Stimulated activated CD8-positive, alpha-beta memory T cell treated with anti-CD3 and anti-CD28 coated beads, Interleukin-15, amount 100 ng/mL, for 1 hour (primary cell): ENCODE data around the gene IARS2.
"Not testable (repeated sequence)": the region's sequence is repeated elsewhere in the genome, so short reads cannot be mapped to it uniquely, and the experiment has no call there.

Source experiments
- DNase-seq: peaks from one replicate; pipeline ENCODE4 v3.0.0-alpha.2; 2020; ENCODE audit warnings: low read depth

IARS2 gene

DNA sequence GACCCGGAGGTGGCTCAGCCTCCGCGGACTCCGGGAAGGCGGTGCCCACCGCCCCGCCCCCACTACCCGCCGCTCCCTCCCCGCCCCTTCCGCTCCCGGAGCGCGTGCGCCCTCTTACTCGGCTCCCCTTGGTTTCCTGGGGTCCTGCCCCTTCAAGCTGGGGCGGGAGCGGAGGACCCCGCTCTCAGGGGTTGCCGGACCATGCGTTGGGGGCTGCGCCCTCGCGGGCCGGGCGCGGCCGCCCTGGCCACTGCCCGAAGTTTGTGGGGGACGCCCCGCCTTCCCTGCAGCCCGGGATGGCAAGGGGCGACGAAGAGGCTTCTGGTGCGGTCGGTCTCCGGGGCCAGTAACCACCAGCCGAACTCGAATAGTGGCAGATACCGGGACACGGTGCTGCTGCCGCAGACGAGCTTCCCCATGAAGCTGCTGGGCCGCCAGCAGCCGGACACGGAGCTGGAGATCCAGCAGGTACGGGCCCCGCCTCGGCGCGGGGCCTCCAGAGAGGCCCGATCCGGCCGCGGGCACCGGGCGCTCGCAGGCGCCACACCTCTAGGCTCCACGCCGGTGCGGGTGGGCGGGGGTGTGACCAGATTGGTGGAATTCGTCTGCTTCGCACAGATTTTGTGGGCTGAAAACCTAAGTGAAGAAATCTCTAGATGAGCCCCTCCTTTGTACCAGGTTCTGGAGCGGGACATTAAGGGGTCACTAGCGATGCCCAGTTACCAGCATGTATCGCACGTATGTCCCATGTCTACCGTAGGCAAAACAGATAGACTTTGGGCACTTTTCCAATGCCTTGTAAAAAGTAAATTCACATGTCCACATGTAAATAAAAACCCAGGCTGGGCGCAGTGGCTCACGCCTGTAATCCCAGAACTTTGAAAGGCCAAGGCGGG, at the start of gene IARS2:
TSS of gene IARS2 (plus strand) at position 117 of the 896 bp plus-strand sequence. CDS start at position 202, 85 bp downstream.
- DNase-seq = peak; percentile 83

DNA sequence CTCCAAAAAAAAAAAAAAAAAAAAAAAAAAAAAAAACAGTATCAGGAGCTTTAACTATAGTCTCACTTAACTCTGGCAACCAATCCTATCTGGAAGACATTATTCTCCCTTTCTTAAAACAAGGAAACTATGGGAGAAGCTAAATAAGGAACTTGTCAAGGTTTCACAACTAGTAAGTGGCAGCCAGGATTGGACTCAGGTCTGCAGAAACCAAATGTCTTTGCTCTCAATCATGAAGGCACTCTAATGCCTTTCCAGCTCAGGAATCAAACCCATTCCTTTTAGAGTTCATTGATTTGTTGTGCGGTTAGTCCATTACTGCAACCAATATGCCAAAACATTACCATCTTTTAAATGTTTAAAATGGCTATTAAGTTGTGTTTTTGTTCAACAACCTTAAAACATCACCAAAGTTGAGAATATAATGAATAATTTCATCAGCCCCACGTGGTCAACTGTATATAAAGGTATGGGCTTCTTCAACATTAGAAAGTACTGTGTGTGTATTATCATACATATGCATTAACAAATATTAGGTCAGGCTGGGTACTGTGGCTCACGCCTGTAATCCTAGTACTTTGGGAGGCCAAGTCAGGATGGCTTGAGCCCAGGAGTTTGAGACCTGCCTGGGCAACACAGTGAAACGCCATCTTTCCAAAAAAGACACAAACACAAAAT, 49.1 kb upstream of the IARS2 start:
- DNase-seq = no peak

DNA sequence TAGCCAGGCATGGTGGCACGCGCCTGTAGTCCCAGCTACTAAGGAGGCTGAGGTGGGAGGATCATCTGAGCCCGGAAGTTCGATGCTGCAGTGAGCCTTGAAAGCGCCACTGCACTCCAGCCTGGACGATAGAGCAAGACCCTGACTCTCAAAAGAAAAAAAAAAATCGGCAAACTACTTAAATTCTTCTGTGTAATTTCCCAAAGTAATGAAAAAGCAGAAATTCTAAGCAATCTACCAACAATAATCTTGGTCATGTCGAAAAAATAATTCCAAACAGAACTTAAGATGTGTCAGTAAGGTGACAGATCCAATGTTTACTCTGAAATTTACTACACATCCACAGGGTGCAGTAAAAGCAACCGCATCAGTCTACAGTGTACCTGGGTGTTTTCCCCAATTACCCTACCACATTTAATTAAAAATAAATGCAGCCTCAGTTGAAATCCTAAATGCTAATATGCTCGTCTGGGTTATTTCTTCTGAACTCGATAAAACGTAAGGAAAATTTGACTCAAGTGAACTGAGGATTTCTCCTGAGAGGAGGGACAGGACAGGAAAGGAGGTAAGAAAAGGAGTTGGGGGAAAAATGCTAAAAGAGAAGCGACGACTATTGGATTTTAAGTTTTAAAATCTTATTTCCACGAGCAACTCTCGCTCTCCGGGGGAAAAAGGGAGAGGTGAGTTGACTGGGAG, 48.4 kb upstream of the IARS2 start:
- DNase-seq = no peak

DNA sequence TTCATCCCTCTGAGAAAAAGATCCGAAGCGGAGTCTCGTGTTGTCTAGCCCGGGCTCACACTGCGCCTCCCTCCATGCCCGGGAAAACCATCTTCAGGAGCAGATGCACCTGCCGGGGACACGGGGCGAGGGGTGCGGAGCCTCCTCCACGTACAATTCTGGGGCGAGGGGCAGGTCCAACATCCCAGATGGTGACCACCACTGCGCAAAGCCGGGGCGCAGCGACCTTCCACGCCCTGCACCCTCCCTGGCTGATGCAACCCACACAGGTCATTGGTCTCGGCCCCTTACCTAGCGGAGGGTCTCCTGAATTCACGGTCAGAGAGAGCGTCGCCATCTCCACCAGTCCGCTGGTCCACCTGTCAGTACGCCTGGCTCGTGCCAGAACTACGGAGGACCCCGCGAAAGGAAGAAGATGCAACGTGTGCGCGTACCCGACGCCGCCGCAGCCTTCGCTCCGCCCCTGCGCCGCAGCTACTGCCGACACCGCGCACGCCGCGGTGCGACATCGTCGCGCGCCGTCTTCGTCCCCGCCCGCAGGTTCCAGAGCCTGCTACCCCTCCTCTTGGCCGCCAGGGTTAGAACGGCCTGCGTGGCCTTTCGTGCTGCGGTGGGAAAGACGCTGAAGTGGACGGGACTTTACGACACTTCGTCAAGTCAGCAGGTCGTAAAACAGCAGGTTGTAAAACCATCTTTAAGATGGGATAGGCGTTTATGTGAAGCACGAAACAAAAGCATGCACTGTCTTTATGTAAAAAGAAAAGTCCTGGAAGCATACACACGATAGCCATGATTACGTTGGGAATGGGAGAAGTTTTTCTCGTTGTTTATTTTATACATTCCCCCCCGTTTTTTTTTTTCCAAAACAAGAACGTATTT, 47.6 kb upstream of the IARS2 start, which contains the start of gene EPRS1:
TSS of gene EPRS1 (minus strand) at position 454 of the 879 bp plus-strand sequence. CDS start at position 337, 117 bp downstream.
- peak; percentile 81 for DNase-seq

GRCh38 chr1:220056374-220056773, 37.6 kb upstream of the IARS2 start:
- DNase-seq = no peak

- DNase-seq = no peak
These were observed 33.1 kb upstream of the IARS2 start for GRCh38 chr1:220060876-220061275.

DNA sequence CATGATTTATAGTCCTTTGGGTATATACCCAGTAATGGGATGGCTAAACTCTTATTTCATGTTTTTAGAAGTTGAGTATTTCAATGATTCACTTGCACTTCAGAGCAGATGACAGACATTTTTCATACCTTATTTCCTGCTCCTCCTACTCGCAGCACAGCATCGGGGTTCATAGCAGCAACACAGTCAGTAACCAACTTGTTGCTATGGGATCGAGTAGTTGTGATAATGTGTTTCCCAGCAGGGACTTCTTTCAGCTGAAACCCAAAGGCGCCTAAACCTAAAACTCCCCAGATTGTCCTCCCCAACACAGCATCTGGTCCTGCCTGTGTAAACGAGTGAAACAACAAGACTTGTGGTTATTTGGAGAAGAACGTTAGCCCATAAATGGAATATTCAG, 31.3 kb upstream of the IARS2 start:
- no peak for DNase-seq

- no peak for DNase-seq
These were observed 26.4 kb upstream of the IARS2 start for GRCh38 chr1:220067269-220068204.

GRCh38 chr1:220076861-220077762, 16.8 kb upstream of the IARS2 start:
- no peak for DNase-seq

- no peak for DNase-seq
These were observed 16.0 kb upstream of the IARS2 start for GRCh38 chr1:220077887-220078286.

DNA sequence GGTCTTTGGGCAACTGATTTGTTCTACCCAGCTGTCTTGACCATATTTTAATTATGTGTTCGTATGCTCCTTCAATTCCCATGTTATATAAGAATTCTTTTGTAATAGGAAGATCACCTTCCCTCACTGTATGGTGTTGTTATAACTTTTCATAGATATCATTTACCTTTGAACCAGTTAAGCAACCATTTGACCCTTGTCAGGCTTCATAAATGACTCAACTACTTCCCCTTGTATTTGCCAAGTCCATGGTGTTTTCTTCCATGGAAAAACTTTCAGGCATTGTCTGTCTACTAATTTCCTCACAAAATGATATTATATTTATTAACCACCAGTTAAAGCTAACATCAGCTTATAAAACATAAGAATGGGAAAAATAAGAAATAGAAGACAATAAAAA, 9.5 kb upstream of the IARS2 start:
- no peak for DNase-seq

GRCh38 chr1:220086261-220086686, 7.7 kb upstream of the IARS2 start:
- DNase-seq = not testable (repeated sequence)

DNA sequence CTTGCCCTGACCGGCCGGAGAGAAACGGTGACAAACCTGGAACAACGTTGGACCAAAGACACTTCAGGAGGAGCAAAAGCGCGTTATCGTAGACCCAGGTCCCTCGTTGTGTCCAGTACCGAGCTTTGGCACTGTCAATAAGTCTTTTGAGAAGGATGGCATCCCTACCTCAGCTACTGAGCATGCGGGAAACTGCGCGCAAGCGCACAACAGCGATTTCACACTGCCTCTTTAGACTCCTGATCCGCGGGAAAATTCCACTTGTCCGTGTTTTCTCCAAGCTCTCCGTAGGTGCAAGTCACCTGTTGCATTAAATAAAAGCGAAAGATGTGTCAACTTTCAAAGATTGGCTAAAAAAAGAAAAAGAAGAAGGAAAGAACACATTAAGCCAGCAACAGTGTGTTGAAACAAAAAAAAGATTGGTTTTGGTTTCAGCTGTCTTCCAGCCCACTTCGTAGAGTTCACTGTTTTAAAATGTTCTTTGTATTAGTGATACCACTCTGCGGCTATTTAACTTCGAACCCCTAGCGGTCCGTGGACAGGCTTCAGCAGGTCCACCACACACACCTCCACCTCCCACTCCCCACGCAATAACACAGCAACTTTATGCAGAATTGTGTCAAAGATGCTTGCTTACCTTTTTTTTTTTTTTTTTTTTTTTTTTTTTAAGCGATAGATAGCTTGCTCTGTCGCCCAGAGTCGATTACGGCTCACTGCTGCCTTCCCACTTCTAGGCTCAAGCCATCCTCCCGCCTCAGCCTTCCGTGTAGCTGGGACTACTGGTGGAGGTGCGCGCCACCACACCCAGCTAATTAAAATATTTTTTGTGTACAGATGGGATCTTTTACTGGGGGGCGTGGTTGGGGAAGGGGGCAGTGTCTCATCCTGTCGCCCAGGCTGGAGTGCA, 4.0 kb upstream of the IARS2 start, which contains the start of gene BPNT1:
TSS of gene BPNT1 (minus strand) at position 139 of the 907 bp plus-strand sequence. CDS start 9,942 bp downstream, outside the sequence.
- DNase-seq = peak; percentile 100

GRCh38 chr1:220092694-220093093, 1.2 kb upstream of the IARS2 start:
- DNase-seq = no peak

DNA sequence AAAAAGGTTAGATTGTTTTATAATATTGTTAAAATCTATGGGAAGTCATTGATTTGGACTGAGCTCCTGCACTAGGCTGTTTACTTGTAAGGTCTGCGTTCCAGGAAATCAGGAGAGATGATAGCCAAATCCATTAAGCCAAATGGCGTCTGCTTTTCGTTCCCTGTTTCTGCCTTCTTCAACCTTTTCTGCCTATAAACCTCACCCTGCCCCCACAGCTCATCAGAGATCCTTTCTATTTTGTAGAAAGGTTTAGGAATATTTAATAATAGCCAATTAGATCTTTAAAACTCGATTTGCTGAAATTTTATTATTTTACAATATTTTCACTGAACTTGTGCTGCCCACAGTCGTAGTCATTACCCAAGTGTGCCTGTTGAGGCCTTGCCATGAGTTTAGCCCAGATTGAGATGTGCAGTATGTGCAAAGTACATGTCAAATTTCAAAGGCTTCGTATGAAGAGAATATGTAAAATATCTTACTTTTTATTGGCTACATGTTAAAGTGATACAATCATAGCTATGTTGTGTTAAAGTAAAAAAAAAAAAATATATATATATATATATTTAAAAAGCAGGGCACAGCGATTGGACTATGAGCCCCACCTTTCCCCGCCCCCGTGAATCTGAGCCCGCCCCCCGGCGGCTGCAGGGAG, 444 bp upstream of the IARS2 start:
- DNase-seq = no peak

GRCh38 chr1:220099826-220100225, 5.9 kb downstream of the IARS2 start:
- no peak for DNase-seq

GRCh38 chr1:220110473-220110872, 16.5 kb downstream of the IARS2 start:
- DNase-seq = not testable (repeated sequence)
